ENCODE measurements around the gene NRXN3. TPM values are rescaled to one million over a fixed set of nuclear protein-coding genes. Genes with fewer than 3 reads are reported as not detected.
A peak's percentile ranks its signal among the peaks of the same experiment; 100 is the strongest.

The NRXN3 gene
- total and polyA plus RNA-seq, 2 experiments from 2014 or later = 0.69 to 1.5 TPM

DNA sequence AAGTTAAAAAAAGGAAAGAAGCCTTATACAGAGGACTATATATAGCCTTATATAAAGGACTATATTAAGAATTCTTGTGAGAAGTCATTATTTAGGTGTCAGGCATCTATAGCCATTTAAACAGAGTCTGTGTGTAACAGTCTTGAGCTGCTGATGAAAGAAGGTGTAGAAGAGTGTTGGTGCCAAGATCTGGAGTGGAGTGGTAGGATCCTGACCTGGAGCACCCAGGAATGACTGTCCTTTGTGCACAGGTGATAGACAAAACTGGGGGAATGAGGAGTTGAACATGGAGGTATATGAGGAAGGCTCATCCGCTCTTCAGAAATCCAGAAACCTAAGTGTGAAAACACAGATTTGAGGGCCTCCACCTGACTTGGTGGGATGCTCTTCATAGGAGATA is 747.3 kb downstream of the NRXN3 start:
- Histone ChIP-seq H3K4me1 (ENCODE audit: low read depth) (no peaks in the 10 kb centered on the region), H3K27ac (no peak overlapping the region), H3K9me3 (ENCODE audit: low read depth) (no peaks in the 10 kb centered on the region), H3K4me3 (no peak overlapping the region), H3K27me3 (no peaks in the 10 kb centered on the region), H3K36me3 (no peaks in the 10 kb centered on the region)
- DNase-seq (ENCODE audit: low read depth in 1 of 2, low spot score in 1 of 2) = no peak
- TF ChIP-seq, protein P1, sequence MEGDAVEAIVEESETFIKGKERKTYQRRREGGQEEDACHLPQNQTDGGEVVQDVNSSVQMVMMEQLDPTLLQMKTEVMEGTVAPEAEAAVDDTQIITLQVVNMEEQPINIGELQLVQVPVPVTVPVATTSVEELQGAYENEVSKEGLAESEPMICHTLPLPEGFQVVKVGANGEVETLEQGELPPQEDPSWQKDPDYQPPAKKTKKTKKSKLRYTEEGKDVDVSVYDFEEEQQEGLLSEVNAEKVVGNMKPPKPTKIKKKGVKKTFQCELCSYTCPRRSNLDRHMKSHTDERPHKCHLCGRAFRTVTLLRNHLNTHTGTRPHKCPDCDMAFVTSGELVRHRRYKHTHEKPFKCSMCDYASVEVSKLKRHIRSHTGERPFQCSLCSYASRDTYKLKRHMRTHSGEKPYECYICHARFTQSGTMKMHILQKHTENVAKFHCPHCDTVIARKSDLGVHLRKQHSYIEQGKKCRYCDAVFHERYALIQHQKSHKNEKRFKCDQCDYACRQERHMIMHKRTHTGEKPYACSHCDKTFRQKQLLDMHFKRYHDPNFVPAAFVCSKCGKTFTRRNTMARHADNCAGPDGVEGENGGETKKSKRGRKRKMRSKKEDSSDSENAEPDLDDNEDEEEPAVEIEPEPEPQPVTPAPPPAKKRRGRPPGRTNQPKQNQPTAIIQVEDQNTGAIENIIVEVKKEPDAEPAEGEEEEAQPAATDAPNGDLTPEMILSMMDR (IDR thresholded peaks at IDR 0.05; ENCODE audit: low read depth, low read length) = no peak

DNA sequence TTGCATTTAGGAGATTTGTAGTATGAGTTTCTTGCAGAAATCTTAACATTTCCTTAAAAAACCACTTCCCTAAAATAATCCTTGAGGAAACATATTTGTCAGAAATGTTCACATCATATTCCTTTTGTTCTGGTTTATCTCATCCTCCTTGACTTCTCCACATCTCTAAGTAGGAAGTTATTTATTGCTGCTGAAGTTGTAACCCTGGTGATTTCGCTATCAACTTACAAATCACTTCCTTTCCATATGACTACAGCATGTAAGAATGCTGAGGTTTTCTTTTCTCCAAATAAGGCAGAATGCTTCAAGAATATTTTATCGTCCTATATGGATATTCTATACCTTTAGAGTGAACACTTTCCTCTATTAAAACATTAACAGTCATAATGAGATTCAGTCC is 751.7 kb downstream of the NRXN3 start:
- TF ChIP-seq, protein P1 (IDR thresholded peaks at IDR 0.05; ENCODE audit: low read depth, low read length) = no peak
- H3K9me3 ChIP-seq (ENCODE audit: low read depth) = no peaks in the 10 kb centered on the region
- no peak overlapping the region for H3K4me3 ChIP-seq
- DNase-seq (ENCODE audit: low read depth in 1 of 2, low spot score in 1 of 2) = peak in 1 of 2 donors; percentile 61
- no peaks in the 10 kb centered on the region for H3K36me3 ChIP-seq
- no peaks in the 10 kb centered on the region for H3K4me1 ChIP-seq (ENCODE audit: low read depth)
- H3K27me3 ChIP-seq = no peaks in the 10 kb centered on the region
- no peak overlapping the region for H3K27ac ChIP-seq

DNA sequence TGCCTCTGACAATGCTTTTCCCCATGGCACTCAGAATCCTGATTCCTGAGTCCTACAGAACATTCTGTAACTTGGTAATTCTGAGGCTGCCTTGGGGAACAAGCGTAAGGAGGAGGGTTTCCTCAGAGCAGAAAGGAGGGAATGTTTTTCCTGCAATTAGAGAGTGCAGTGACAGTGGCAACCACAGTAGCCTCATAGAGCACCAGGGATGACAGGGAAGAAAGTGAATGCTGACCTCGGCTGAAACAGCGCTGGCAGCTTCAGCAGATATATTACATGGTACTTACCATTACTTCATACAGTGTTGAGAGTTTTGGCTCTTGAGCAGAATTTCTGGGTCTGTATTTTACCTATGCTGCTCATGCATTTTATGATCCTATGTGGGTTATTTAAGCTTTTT is 757.1 kb downstream of the NRXN3 start:
- TF ChIP-seq, protein P1 (IDR thresholded peaks at IDR 0.05; ENCODE audit: low read depth, low read length) = no peak
- peaks cover 6% of the 10 kb centered on the region for H3K27me3 ChIP-seq
- H3K27ac ChIP-seq = no peak overlapping the region
- no peaks in the 10 kb centered on the region for H3K9me3 ChIP-seq (ENCODE audit: low read depth)
- H3K4me3 ChIP-seq = no peak overlapping the region
- no peaks in the 10 kb centered on the region for H3K4me1 ChIP-seq (ENCODE audit: low read depth)
- no peaks in the 10 kb centered on the region for H3K36me3 ChIP-seq
- DNase-seq (ENCODE audit: low read depth in 1 of 2, low spot score in 1 of 2) = no peak

DNA sequence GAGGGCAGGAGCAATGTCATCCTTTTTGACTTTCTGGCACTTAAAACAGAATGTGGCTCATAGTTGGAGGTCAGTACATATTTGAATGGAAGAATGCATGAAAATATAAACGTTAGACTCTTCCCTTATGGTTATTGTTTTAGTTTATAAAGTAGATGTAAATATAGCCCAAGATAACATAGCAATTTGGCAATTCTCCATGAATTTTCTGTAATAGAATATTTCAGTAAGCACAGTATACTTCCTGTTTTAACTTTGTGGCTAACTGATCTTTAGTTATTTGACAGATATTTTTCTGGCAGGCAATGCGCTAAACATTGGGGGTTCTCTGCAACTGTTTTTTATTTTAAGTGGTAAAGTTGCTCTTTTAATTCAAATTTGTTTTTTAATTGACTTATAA is 763.0 kb downstream of the NRXN3 start:
- Histone ChIP-seq H3K9me3 (ENCODE audit: low read depth) (no peaks in the 10 kb centered on the region), H3K27ac (no peak overlapping the region), H3K27me3 (peaks cover 12% of the 10 kb centered on the region), H3K4me1 (ENCODE audit: low read depth) (no peaks in the 10 kb centered on the region), H3K36me3 (no peaks in the 10 kb centered on the region), H3K4me3 (no peak overlapping the region)
- TF ChIP-seq, protein P1 (IDR thresholded peaks at IDR 0.05; ENCODE audit: low read depth, low read length) = no peak
- DNase-seq (ENCODE audit: low read depth in 1 of 2, low spot score in 1 of 2) = no peak

DNA sequence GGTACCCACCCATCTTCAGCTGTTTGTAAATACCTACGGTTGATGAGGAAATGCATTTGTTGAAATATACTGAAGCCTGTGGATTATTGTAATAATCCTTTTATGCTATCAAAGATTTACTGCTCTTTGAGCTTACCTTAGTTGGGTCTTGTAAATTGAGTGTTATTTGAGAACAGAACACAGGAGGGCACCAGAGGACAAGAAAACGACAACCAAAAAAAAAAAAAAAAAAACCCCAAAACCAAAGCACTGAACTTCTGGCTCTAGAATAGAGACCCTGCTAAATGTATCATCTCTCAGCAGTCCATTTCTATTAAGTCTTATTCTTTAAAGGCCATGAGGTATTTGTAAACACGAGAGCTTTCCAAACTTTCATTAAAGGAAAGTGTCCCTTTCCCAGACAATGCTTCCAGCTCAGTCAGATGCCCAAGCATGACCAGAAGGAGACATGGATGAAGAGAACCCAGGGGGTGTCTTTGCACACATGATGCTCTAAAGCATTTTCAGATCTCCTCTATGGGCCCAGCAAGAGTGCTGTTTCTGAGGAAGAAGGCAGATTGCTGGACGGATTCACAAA is 763.9 kb downstream of the NRXN3 start:
- Histone ChIP-seq H3K4me1 (ENCODE audit: low read depth) (no peaks in the 10 kb centered on the region), H3K36me3 (no peaks in the 10 kb centered on the region), H3K9me3 (ENCODE audit: low read depth) (no peaks in the 10 kb centered on the region), H3K27me3 (peaks cover 12% of the 10 kb centered on the region), H3K4me3 (no peak overlapping the region), H3K27ac (no peak overlapping the region)
- TF ChIP-seq, protein P1 (IDR thresholded peaks at IDR 0.05; ENCODE audit: low read depth, low read length) = peak; percentile 49
- peak; percentile 33 to 63 for DNase-seq (ENCODE audit: low read depth in 1 of 2, low spot score in 1 of 2)

Data from cardiac muscle cell (in vitro differentiated cells and primary cell).